ENCODE results near the gene WDR36. TPM values are rescaled to one million over a fixed set of nuclear protein-coding genes. Genes with fewer than 3 reads are reported as not detected.

WDR36 gene
- total RNA-seq, 1 donor from 2014 or later = 31.0 TPM

DNA sequence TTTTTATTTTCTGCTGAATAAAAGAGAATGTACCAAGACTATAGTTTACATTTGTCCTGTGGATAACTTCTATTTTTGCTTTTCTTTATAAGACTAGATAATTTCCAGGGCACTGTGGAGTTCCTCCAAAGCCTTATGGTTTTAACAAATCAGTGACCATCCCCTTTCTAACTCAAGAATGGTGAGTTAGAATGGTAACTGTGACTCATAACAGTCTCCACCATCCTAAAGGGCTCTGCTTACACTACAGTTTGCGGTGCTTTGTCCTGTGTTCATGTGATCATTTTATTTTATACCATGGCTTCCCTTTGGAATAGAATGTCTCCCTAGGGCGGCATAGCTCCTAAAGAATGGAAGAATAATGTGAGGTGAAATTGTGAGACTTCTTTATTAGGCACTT is 30.2 kb downstream of the WDR36 start:
- Mint-ChIP-seq H3K4me3 (no peak overlapping the region), H3K36me3 (ENCODE audit: low read depth) (peaks cover 13% of the 10 kb centered on the region), H3K9me3 (no peaks in the 10 kb centered on the region), H3K27ac (ENCODE audit: unreplicated experiment) (no peak overlapping the region), H3K27me3 (ENCODE audit: low read depth) (no peaks in the 10 kb centered on the region), H3K4me1 (no peaks in the 10 kb centered on the region)
- TF ChIP-seq, protein P1, sequence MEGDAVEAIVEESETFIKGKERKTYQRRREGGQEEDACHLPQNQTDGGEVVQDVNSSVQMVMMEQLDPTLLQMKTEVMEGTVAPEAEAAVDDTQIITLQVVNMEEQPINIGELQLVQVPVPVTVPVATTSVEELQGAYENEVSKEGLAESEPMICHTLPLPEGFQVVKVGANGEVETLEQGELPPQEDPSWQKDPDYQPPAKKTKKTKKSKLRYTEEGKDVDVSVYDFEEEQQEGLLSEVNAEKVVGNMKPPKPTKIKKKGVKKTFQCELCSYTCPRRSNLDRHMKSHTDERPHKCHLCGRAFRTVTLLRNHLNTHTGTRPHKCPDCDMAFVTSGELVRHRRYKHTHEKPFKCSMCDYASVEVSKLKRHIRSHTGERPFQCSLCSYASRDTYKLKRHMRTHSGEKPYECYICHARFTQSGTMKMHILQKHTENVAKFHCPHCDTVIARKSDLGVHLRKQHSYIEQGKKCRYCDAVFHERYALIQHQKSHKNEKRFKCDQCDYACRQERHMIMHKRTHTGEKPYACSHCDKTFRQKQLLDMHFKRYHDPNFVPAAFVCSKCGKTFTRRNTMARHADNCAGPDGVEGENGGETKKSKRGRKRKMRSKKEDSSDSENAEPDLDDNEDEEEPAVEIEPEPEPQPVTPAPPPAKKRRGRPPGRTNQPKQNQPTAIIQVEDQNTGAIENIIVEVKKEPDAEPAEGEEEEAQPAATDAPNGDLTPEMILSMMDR (conservative IDR thresholded peaks at IDR 0.05) = no peak
- no peak for DNase-seq (ENCODE audit: low read depth, low spot score)

- Mint-ChIP-seq H3K27me3 (ENCODE audit: low read depth) (no peaks in the 10 kb centered on the region), H3K4me3 (no peak overlapping the region), H3K27ac (ENCODE audit: unreplicated experiment) (no peak overlapping the region), H3K9me3 (no peaks in the 10 kb centered on the region), H3K36me3 (ENCODE audit: low read depth) (peaks cover 15% of the 10 kb centered on the region), H3K4me1 (no peaks in the 10 kb centered on the region)
- no peak for DNase-seq (ENCODE audit: low read depth, low spot score)
- TF ChIP-seq, protein P1 (conservative IDR thresholded peaks at IDR 0.05) = no peak
Observed at GRCh38 chr5:111124793-111125192, 32.6 kb downstream of the WDR36 start.

GRCh38 chr5:111126896-111127295 is 34.7 kb downstream of the WDR36 start:
- Mint-ChIP-seq H3K9me3 (no peaks in the 10 kb centered on the region), H3K27ac (ENCODE audit: unreplicated experiment) (no peak overlapping the region), H3K27me3 (ENCODE audit: low read depth) (no peaks in the 10 kb centered on the region), H3K4me3 (no peak overlapping the region), H3K36me3 (ENCODE audit: low read depth) (peaks cover 10% of the 10 kb centered on the region), H3K4me1 (peaks cover 5% of the 10 kb centered on the region)
- TF ChIP-seq, protein P1 (conservative IDR thresholded peaks at IDR 0.05) = no peak
- no peak for DNase-seq (ENCODE audit: low read depth, low spot score)

GRCh38 chr5:111127453-111128195 is 35.5 kb downstream of the WDR36 start:
- Mint-ChIP-seq H3K4me3 (no peak overlapping the region), H3K27ac (ENCODE audit: unreplicated experiment) (no peak overlapping the region), H3K9me3 (no peaks in the 10 kb centered on the region), H3K27me3 (ENCODE audit: low read depth) (no peaks in the 10 kb centered on the region), H3K4me1 (peaks cover 5% of the 10 kb centered on the region), H3K36me3 (ENCODE audit: low read depth) (peaks cover 8% of the 10 kb centered on the region)
- DNase-seq (ENCODE audit: low read depth, low spot score) = no peak
- TF ChIP-seq, protein P1 (conservative IDR thresholded peaks at IDR 0.05) = no peak

GRCh38 chr5:111129938-111130337 is 37.8 kb downstream of the WDR36 start:
- Mint-ChIP-seq H3K36me3 (ENCODE audit: low read depth) (peaks cover 2% of the 10 kb centered on the region), H3K27ac (ENCODE audit: unreplicated experiment) (no peak overlapping the region), H3K9me3 (no peaks in the 10 kb centered on the region), H3K4me1 (peaks cover 18% of the 10 kb centered on the region), H3K27me3 (ENCODE audit: low read depth) (no peaks in the 10 kb centered on the region), H3K4me3 (no peak overlapping the region)
- TF ChIP-seq, protein P1 (conservative IDR thresholded peaks at IDR 0.05) = no peak
- no peak for DNase-seq (ENCODE audit: low read depth, low spot score)
